ENCODE measurements around the gene NLGN4X.

Gene NLGN4X

GRCh38 chrX:6170424-6170823 lies 58.2 kb downstream of the NLGN4X start:
- Histone ChIP-seq H2AFZ (ENCODE audit: low read depth, low read length, severe bottlenecking) (no peak overlapping the region), H3K4me2 (ENCODE audit: low read depth, low read length, poor library complexity, severe bottlenecking) (no peak overlapping the region), H3K27me3 (ENCODE audit: low read length) (no peaks in the 10 kb centered on the region), H4K20me1 (ENCODE audit: low read depth, low read length) (no peaks in the 10 kb centered on the region), H3K9me3 (ENCODE audit: insufficient read depth, low read length) (no peaks in the 10 kb centered on the region), H3K79me2 (ENCODE audit: insufficient read depth, low read length) (no peaks in the 10 kb centered on the region), H3K36me3 (ENCODE audit: low read length) (no peaks in the 10 kb centered on the region), H3F3A (ENCODE audit: insufficient read depth) (no peaks in the 10 kb centered on the region), H3K9ac (ENCODE audit: low read length) (no peak overlapping the region), H3K4me3 (ENCODE audit: insufficient read depth, low read length, poor library complexity, severe bottlenecking) (no peak overlapping the region), H3K9me2 (replicated peaks; ENCODE audit: insufficient read depth, low read length) (no peaks in the 10 kb centered on the region), H3K27ac (ENCODE audit: low read depth, low read length) (no peak overlapping the region)
- TF ChIP-seq EZH2phosphoT487 (conservative IDR thresholded peaks at IDR 0.05; ENCODE audit: low read length) (no peak), CTCF (IDR thresholded peaks at IDR 0.05; ENCODE audit: insufficient read depth, low read length, poor library complexity, severe bottlenecking) (no peak)

- TF ChIP-seq CTCF (IDR thresholded peaks at IDR 0.05; ENCODE audit: insufficient read depth, low read length, poor library complexity, severe bottlenecking) (no peak), EZH2phosphoT487 (conservative IDR thresholded peaks at IDR 0.05; ENCODE audit: low read length) (no peak)
- H3K79me2 ChIP-seq (ENCODE audit: insufficient read depth, low read length), result no peaks in the 10 kb centered on the region
- no peaks in the 10 kb centered on the region for H4K20me1 ChIP-seq (ENCODE audit: low read depth, low read length)
These were observed 59.3 kb downstream of the NLGN4X start for GRCh38 chrX:6169407-6169806.

GRCh38 chrX:6163721-6164120 lies 64.9 kb downstream of the NLGN4X start:
- no peaks in the 10 kb centered on the region for H3K79me2 ChIP-seq (ENCODE audit: insufficient read depth, low read length)
- no peaks in the 10 kb centered on the region for H4K20me1 ChIP-seq (ENCODE audit: low read depth, low read length)
- H2AFZ ChIP-seq (ENCODE audit: low read depth, low read length, severe bottlenecking), result no peak overlapping the region
- no peaks in the 10 kb centered on the region for H3F3A ChIP-seq (ENCODE audit: insufficient read depth)
- no peaks in the 10 kb centered on the region for H3K27me3 ChIP-seq (ENCODE audit: low read length)
- no peak overlapping the region for H3K27ac ChIP-seq (ENCODE audit: low read depth, low read length)
- H3K4me2 ChIP-seq (ENCODE audit: low read depth, low read length, poor library complexity, severe bottlenecking), result no peak overlapping the region
- no peak overlapping the region for H3K9ac ChIP-seq (ENCODE audit: low read length)
- H3K9me2 ChIP-seq (replicated peaks; ENCODE audit: insufficient read depth, low read length), result no peaks in the 10 kb centered on the region
- no peaks in the 10 kb centered on the region for H3K9me3 ChIP-seq (ENCODE audit: insufficient read depth, low read length)
- H3K36me3 ChIP-seq (ENCODE audit: low read length), result no peaks in the 10 kb centered on the region
- H3K4me3 ChIP-seq (ENCODE audit: insufficient read depth, low read length, poor library complexity, severe bottlenecking), result no peak overlapping the region
- TF ChIP-seq CTCF (IDR thresholded peaks at IDR 0.05; ENCODE audit: insufficient read depth, low read length, poor library complexity, severe bottlenecking) (no peak), EZH2phosphoT487 (conservative IDR thresholded peaks at IDR 0.05; ENCODE audit: low read length) (no peak)

More at GRCh38 chrX:6169407-6169806, 59.3 kb downstream of the NLGN4X start:
- Histone ChIP-seq H2AFZ (ENCODE audit: low read depth, low read length, severe bottlenecking) (no peak overlapping the region), H3K9me2 (replicated peaks; ENCODE audit: insufficient read depth, low read length) (no peaks in the 10 kb centered on the region), H3K4me3 (ENCODE audit: insufficient read depth, low read length, poor library complexity, severe bottlenecking) (no peak overlapping the region), H3K9me3 (ENCODE audit: insufficient read depth, low read length) (no peaks in the 10 kb centered on the region), H3K4me2 (ENCODE audit: low read depth, low read length, poor library complexity, severe bottlenecking) (no peak overlapping the region), H3F3A (ENCODE audit: insufficient read depth) (no peaks in the 10 kb centered on the region), H3K9ac (ENCODE audit: low read length) (no peak overlapping the region), H3K27ac (ENCODE audit: low read depth, low read length) (no peak overlapping the region), H3K36me3 (ENCODE audit: low read length) (no peaks in the 10 kb centered on the region), H3K27me3 (ENCODE audit: low read length) (no peaks in the 10 kb centered on the region)

Data from SU-DHL-6 (cell line).